22Rv1 (cell line): ENCODE data around the gene CLASP1.

Source experiments
- H3K27ac ChIP-seq: fragments of 450-650 bp; 2 replicates; pipeline ENCODE4 v1.5.1; 2017
- ZFX ChIP-seq: fragments of 450-650 bp; IDR thresholded peaks from 2 replicates; pipeline ENCODE4 v1.6.1; 2017; ENCODE audit warnings: antibody characterized with exemption, borderline replicate concordance
- TF ChIP-seq, protein P1 (sequence below): fragments of 450-650 bp; IDR thresholded peaks from 2 replicates; pipeline ENCODE4 v1.5.1; 2017; ENCODE audit warnings: mild to moderate bottlenecking

The CLASP1 gene

DNA sequence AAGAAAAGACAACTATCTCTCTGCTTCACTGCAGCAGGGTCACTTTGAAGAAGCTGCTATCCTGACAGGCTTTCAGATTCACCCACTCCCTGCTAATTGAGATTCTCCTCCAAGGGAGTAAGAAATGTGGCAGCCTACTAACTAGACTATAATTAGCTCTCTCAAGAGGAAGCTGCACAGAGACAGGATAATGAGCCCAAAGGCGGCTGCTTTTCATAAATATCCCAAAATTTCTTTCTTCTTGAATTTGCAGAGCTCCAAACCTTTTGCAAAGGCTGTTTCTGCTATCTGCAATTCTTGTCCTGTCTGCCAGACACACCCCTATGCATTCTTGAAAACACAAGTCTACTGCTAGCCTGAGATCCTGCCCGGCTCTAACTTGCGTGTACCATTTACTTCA lies 172.6 kb downstream of the CLASP1 start:
- H3K27ac ChIP-seq: no peak overlapping the region
- TF ChIP-seq, protein P1, sequence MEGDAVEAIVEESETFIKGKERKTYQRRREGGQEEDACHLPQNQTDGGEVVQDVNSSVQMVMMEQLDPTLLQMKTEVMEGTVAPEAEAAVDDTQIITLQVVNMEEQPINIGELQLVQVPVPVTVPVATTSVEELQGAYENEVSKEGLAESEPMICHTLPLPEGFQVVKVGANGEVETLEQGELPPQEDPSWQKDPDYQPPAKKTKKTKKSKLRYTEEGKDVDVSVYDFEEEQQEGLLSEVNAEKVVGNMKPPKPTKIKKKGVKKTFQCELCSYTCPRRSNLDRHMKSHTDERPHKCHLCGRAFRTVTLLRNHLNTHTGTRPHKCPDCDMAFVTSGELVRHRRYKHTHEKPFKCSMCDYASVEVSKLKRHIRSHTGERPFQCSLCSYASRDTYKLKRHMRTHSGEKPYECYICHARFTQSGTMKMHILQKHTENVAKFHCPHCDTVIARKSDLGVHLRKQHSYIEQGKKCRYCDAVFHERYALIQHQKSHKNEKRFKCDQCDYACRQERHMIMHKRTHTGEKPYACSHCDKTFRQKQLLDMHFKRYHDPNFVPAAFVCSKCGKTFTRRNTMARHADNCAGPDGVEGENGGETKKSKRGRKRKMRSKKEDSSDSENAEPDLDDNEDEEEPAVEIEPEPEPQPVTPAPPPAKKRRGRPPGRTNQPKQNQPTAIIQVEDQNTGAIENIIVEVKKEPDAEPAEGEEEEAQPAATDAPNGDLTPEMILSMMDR: no peak
- no peak for TF ChIP-seq ZFX

DNA sequence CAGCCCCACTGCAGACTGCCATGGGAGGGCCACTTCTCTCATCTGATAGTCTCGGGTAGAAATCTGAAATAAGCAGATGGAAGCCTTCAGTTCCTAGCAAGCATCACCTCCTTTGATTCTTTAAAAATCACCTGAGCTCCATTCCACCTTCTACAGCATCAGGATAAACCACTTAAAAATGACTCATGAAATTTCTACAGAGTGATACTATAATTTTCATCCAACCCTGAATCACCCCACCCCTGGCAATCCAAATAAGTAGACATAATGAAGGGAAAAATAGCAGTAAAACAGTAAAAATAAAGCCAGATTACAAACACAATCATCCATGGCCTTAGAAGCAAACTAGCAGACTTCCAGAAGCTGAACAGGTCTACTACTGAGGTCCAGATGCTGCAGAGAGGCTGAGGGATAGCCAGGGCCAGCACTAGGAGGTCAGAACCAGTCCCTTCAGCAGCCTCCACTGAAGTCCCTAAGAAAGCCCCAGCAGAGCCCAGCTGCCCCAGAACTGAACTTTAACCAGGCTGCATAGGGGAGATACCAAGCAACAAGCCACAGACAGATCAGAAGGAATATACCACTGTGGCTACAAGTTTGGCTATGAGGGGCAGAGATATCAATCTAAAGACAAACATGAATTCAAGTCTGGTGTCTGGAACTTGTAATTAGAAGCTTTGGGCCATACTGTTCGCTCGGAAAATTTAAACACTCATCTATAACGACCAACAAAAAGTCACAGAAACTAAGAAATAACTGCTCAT lies 173.3 kb downstream of the CLASP1 start:
- TF ChIP-seq ZFX: no peak
- TF ChIP-seq, protein P1: no peak
- no peak overlapping the region for H3K27ac ChIP-seq

DNA sequence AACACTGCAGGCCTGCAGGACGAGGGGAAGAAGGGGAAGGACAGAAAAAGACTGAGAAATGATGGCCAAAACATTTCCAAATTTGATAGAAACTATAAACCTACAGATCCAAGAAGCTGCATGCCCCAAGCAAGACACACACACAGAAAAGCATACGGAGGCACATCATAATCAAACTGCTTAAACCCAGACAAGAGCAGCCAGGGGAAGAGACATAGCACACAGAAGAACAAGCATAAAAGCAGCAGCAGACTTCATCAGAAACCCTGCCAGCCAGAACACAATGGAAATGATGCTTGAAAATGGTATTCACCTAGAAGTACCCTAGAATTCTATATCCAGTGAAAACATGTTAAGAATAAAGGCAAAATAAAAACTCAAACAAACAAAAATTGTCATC lies 175.8 kb downstream of the CLASP1 start:
- no peak overlapping the region for H3K27ac ChIP-seq
- TF ChIP-seq, protein P1: no peak
- TF ChIP-seq ZFX: no peak

DNA sequence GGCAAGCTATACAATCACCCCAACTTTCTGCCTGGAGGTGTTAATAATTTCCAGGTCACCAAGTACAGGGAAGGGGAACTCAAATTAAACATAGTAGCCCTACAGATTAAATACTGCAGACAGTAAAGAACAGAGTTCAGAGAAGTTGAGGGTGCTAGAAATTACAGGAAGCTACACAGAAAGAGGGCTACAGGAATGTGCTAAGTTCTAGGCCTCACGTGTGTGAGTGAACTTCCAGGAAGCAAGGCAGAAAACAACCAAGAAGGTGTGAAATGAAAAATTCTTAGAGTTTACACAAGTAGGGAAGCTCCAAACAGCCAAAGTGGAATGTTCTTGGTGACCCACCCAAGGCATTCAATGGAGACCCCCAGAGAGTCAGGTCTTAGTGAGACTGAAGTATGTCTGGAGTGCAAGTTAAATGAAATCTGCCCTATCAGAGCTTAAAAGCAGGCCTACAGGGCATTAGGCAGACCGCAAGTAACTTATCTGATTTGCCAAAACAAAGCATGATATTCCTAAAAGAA lies 176.7 kb downstream of the CLASP1 start:
- TF ChIP-seq, protein P1: no peak
- TF ChIP-seq ZFX: no peak
- H3K27ac ChIP-seq: no peak overlapping the region

DNA sequence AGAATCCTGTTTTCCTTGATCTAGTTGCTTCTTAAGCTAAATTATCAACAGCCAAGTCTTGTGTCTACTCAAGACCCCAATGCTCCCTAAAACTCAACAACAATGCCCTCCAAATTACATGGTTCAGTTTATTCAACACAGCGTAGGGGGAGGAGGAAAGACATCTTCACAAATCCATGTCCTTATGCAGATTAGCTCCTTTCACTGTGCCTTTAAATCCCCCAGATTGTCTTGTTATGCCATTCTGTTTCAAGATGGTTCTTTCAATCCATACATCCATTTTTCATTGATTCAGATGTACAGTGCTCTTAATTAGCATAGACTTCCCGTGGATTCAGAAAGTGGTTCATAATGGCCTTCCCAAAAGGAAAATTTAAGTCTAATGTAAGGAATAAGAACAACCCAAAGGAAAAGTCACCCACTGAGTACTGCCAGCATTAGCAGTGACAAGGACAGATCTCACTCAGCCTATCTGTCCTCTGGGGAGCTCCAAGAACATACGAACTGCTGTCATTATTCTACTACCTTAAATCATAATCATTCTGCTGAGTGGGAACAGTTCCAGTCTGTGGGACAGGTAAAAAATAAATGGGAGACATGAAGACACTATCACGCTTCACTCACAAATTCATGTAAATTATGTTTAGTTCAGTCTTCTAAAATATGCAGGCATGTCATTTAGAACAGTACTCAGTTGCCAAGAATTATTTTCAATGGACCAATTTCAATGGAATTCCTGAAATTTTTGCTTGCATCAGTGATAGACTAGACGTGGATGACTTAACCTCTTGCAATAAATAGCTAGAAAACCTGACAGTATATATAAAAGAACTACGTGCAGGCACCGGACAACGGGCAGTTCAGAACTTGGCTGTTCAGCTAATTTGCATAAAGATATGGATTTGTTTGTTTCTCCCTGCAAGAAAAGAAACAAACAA lies 177.5 kb downstream of the CLASP1 start:
- TF ChIP-seq, protein P1: no peak
- TF ChIP-seq ZFX: no peak
- no peak overlapping the region for H3K27ac ChIP-seq

DNA sequence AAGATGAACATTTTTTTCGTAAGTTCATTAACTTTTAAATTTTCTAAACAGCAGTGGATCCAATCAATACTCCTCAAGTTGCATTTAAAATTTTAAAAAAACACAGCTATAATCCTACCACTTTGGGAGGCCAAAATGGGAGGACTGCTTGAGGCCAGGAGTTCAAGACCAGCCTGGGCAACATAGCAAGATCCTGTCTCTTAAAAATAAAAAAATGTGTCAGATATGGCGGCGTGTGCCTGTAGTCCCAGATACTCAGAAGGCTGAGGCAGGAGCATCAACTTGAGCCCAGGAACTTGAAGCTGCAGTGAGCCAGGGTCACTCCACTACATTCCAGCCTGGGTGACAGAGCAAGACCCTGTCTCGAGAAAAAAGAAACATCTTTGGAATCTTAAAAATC lies 178.3 kb downstream of the CLASP1 start:
- TF ChIP-seq ZFX: no peak
- TF ChIP-seq, protein P1: no peak
- H3K27ac ChIP-seq: no peak overlapping the region
